D341Med (cell line): ENCODE results near the gene DGKD.

Experiments used
- DNase-seq: peaks from one replicate; pipeline ENCODE4 v3.0.0; 2012; ENCODE audit warnings: low spot score

The DGKD gene

GRCh38 chr2:233446121-233446520 is 91.8 kb downstream of the DGKD start:
- DNase-seq: no peak

- no peak for DNase-seq
These were observed 92.5 kb downstream of the DGKD start for GRCh38 chr2:233446606-233447305.

GRCh38 chr2:233447506-233448219 is 93.4 kb downstream of the DGKD start:
- no peak for DNase-seq

GRCh38 chr2:233448220-233448559 is 93.9 kb downstream of the DGKD start:
- DNase-seq: no peak

- DNase-seq: no peak
These were observed 94.3 kb downstream of the DGKD start for GRCh38 chr2:233448575-233448974.

GRCh38 chr2:233449081-233449901 is 95.0 kb downstream of the DGKD start:
- no peak for DNase-seq

- no peak for DNase-seq
These were observed 95.9 kb downstream of the DGKD start for GRCh38 chr2:233449921-233450863.

GRCh38 chr2:233450864-233451575 is 96.7 kb downstream of the DGKD start:
- DNase-seq: no peak

GRCh38 chr2:233451950-233452349 is 97.7 kb downstream of the DGKD start:
- DNase-seq: no peak

GRCh38 chr2:233453111-233453915 is 99.0 kb downstream of the DGKD start:
- no peak for DNase-seq

GRCh38 chr2:233453916-233454315 is 99.6 kb downstream of the DGKD start:
- no peak for DNase-seq

- no peak for DNase-seq
These were observed 100.7 kb downstream of the DGKD start for GRCh38 chr2:233455006-233455405.

- no peak for DNase-seq
These were observed 101.2 kb downstream of the DGKD start for GRCh38 chr2:233455491-233455890.

GRCh38 chr2:233456111-233456510 is 101.8 kb downstream of the DGKD start:
- DNase-seq: no peak

GRCh38 chr2:233456934-233457333 is 102.6 kb downstream of the DGKD start:
- DNase-seq: no peak

- no peak for DNase-seq
These were observed 103.1 kb downstream of the DGKD start for GRCh38 chr2:233457356-233457755.

GRCh38 chr2:233458031-233458610 is 103.8 kb downstream of the DGKD start:
- DNase-seq: no peak

- DNase-seq: no peak
These were observed 104.5 kb downstream of the DGKD start for GRCh38 chr2:233458826-233459225.

GRCh38 chr2:233459426-233459825 is 105.1 kb downstream of the DGKD start:
- DNase-seq: no peak
